DOHH2 (cell line): ENCODE data around the gene ZNF324.

Experiments used
- EZH2phosphoT487 ChIP-seq: fragments of 200-600 bp; sonication (generic); IDR thresholded peaks from 2 replicates; pipeline ENCODE4 v1.6.1; 2017; ENCODE audit warnings: borderline replicate concordance, mild to moderate bottlenecking, antibody characterized with exemption, low read length, moderate library complexity, mixed read lengths
- TF ChIP-seq, protein P1 (sequence below): fragments of 200-600 bp; sonication (generic); IDR thresholded peaks from one replicate; pipeline ENCODE4 v1.5.1; 2014; ENCODE audit warnings: antibody characterized with exemption, mild to moderate bottlenecking, low read depth, low read length; ENCODE audit not compliant: poor library complexity, severe bottlenecking

DNA sequence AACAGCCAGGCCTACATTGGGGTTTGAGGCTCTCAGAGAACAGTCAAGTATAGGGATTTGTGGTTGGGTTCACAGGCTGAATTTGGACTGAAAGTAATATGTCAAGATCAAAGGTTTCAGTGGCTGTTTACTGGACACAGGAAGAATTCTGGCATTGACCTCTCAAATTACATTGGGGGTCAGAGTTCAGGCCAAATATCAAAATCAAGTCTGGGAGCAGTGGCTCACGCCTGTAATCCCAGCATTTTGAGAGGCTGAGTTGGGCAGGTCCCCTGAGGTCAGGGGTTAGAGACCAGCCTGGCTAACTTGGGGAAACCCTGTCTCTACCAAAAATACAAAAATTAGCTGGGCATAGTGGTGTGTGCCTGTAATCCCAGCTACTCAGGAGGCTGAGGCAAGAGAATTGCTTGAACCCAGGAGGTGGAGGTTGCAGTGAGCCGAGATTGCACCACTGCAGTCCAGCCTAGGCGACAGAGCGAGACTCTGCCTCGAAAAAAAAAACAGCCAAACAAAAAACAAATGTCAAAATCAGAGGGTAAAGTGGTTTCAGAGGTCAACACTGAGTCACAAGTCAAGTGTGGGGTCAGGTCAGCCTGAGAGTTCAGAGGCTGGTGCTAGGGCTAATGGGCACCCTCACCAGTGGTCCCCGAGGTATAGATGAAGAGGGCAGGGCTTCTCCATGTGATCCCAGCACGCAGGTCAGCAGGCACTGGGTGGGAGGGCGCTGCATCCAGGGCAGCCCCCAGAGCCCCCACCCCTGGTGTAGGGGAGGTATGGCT, 43.4 kb downstream of the ZNF324 start:
- TF ChIP-seq, protein P1, sequence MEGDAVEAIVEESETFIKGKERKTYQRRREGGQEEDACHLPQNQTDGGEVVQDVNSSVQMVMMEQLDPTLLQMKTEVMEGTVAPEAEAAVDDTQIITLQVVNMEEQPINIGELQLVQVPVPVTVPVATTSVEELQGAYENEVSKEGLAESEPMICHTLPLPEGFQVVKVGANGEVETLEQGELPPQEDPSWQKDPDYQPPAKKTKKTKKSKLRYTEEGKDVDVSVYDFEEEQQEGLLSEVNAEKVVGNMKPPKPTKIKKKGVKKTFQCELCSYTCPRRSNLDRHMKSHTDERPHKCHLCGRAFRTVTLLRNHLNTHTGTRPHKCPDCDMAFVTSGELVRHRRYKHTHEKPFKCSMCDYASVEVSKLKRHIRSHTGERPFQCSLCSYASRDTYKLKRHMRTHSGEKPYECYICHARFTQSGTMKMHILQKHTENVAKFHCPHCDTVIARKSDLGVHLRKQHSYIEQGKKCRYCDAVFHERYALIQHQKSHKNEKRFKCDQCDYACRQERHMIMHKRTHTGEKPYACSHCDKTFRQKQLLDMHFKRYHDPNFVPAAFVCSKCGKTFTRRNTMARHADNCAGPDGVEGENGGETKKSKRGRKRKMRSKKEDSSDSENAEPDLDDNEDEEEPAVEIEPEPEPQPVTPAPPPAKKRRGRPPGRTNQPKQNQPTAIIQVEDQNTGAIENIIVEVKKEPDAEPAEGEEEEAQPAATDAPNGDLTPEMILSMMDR = no peak
- no peak for TF ChIP-seq EZH2phosphoT487
